DOHH2 (cell line): Measurements from ENCODE around the gene ARL4A.

ENCODE experiments used
- EZH2phosphoT487 ChIP-seq: fragments of 200-600 bp; sonication (generic); IDR thresholded peaks from 2 replicates; pipeline ENCODE4 v1.6.1; 2017; ENCODE audit warnings: borderline replicate concordance, mild to moderate bottlenecking, antibody characterized with exemption, low read length, moderate library complexity, mixed read lengths
- TF ChIP-seq, protein P1 (sequence below): fragments of 200-600 bp; sonication (generic); IDR thresholded peaks from one replicate; pipeline ENCODE4 v1.5.1; 2014; ENCODE audit warnings: antibody characterized with exemption, mild to moderate bottlenecking, low read depth, low read length; ENCODE audit not compliant: poor library complexity, severe bottlenecking

DNA sequence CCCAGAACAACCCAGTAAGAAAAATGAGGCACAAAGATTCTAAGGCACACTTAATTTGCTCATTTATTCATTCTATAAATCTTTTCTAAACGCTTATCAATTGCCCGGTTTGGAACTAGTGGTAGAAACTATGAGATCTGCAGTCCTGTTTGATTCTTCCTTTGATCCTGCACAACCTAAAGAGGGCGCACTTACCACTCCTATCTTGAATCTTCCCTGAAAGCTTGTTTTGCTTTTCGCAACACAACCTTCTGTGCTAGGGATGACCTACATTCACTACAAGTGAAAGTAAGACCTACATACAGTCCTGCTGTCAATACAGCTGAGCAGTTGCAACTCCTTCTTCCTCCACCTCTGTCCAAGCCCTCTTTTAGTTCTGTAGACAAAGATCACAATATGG lies 12.6 kb upstream of the ARL4A start:
- TF ChIP-seq, protein P1, sequence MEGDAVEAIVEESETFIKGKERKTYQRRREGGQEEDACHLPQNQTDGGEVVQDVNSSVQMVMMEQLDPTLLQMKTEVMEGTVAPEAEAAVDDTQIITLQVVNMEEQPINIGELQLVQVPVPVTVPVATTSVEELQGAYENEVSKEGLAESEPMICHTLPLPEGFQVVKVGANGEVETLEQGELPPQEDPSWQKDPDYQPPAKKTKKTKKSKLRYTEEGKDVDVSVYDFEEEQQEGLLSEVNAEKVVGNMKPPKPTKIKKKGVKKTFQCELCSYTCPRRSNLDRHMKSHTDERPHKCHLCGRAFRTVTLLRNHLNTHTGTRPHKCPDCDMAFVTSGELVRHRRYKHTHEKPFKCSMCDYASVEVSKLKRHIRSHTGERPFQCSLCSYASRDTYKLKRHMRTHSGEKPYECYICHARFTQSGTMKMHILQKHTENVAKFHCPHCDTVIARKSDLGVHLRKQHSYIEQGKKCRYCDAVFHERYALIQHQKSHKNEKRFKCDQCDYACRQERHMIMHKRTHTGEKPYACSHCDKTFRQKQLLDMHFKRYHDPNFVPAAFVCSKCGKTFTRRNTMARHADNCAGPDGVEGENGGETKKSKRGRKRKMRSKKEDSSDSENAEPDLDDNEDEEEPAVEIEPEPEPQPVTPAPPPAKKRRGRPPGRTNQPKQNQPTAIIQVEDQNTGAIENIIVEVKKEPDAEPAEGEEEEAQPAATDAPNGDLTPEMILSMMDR = peak; percentile 63
- TF ChIP-seq EZH2phosphoT487 = no peak
